ENCODE results near the gene KRTCAP2.
A peak's percentile ranks its signal among the peaks of the same experiment; 100 is the strongest.
"Not testable (repeated sequence)": the region's sequence is repeated elsewhere in the genome, so short reads cannot be mapped to it uniquely, and the experiment has no call there.

KRTCAP2 gene

GRCh38 chr1:155192346-155193274, 19.5 kb upstream of the KRTCAP2 start:
- Mint-ChIP-seq H3K4me3 (peak overlapping the region; percentile 94 to 95), H3K27ac (peak overlapping the region; percentile 98 to 99), H3K4me1 (peaks cover 55% of the 10 kb centered on the region), H3K9me3 (no peaks in the 10 kb centered on the region), H3K27me3 (no peaks in the 10 kb centered on the region)
- peak; percentile 8 for ATAC-seq
- DNase-seq, result no peak

- ATAC-seq (no peak), DNase-seq (no peak)
- Mint-ChIP-seq H3K9me3 (no peaks in the 10 kb centered on the region), H3K4me1 (peaks cover 53% of the 10 kb centered on the region), H3K4me3 (peak overlapping the region; percentile 27 to 52), H3K27me3 (no peaks in the 10 kb centered on the region), H3K27ac (peak overlapping the region; percentile 70 to 75)
These were observed 18.8 kb upstream of the KRTCAP2 start for GRCh38 chr1:155191904-155192303.

GRCh38 chr1:155189926-155190325, 16.8 kb upstream of the KRTCAP2 start:
- H3K27me3 Mint-ChIP-seq, ATAC-seq, DNase-seq, H3K27ac Mint-ChIP-seq, H3K9me3 Mint-ChIP-seq, H3K4me3 Mint-ChIP-seq: not testable (repeated sequence)
- peaks cover 37% of the 10 kb centered on the region for H3K4me1 Mint-ChIP-seq

- H3K27me3 Mint-ChIP-seq, result no peaks in the 10 kb centered on the region
- no peak for ATAC-seq
- no peak overlapping the region for H3K4me3 Mint-ChIP-seq
- peak overlapping the region in 1 of 2 donors; percentile 95 for H3K27ac Mint-ChIP-seq
- peaks cover 21% of the 10 kb centered on the region for H3K4me1 Mint-ChIP-seq
- DNase-seq, result no peak
- no peaks in the 10 kb centered on the region for H3K9me3 Mint-ChIP-seq
These were observed 15.2 kb upstream of the KRTCAP2 start for GRCh38 chr1:155188268-155188667.

- H3K4me3 Mint-ChIP-seq, result no peak overlapping the region
- no peaks in the 10 kb centered on the region for H3K9me3 Mint-ChIP-seq
- H3K27me3 Mint-ChIP-seq, result no peaks in the 10 kb centered on the region
- no peak for DNase-seq
- peaks cover 13% of the 10 kb centered on the region for H3K4me1 Mint-ChIP-seq
- no peak for ATAC-seq
- no peak overlapping the region for H3K27ac Mint-ChIP-seq
These were observed 14.4 kb upstream of the KRTCAP2 start for GRCh38 chr1:155187456-155187891.

GRCh38 chr1:155186794-155187455, 13.8 kb upstream of the KRTCAP2 start:
- Mint-ChIP-seq H3K4me3 (no peak overlapping the region), H3K9me3 (no peaks in the 10 kb centered on the region), H3K27ac (no peak overlapping the region), H3K27me3 (no peaks in the 10 kb centered on the region), H3K4me1 (peaks cover 7% of the 10 kb centered on the region)
- no peak for ATAC-seq
- DNase-seq, result no peak

- H3K4me3 Mint-ChIP-seq, result no peak overlapping the region
- H3K27me3 Mint-ChIP-seq, result no peaks in the 10 kb centered on the region
- DNase-seq, result no peak
- H3K4me1 Mint-ChIP-seq, result peaks cover 6% of the 10 kb centered on the region
- H3K9me3 Mint-ChIP-seq, result no peaks in the 10 kb centered on the region
- H3K27ac Mint-ChIP-seq, result peak overlapping the region in 1 of 2 donors; percentile 69
- ATAC-seq, result peak; percentile 10
These were observed 13.1 kb upstream of the KRTCAP2 start for GRCh38 chr1:155186067-155186793.

- Mint-ChIP-seq H3K4me1 (peaks cover 6% of the 10 kb centered on the region), H3K9me3 (no peaks in the 10 kb centered on the region), H3K4me3 (no peak overlapping the region), H3K27me3 (no peaks in the 10 kb centered on the region), H3K27ac (peak overlapping the region in 1 of 2 donors; percentile 69)
- ATAC-seq (no peak), DNase-seq (no peak)
These were observed 12.6 kb upstream of the KRTCAP2 start for GRCh38 chr1:155185783-155186066.

GRCh38 chr1:155184835-155185782, 12.0 kb upstream of the KRTCAP2 start:
- Mint-ChIP-seq H3K4me1 (peaks cover 6% of the 10 kb centered on the region), H3K4me3 (no peak overlapping the region), H3K27me3 (no peaks in the 10 kb centered on the region), H3K9me3 (no peaks in the 10 kb centered on the region), H3K27ac (no peak overlapping the region)
- DNase-seq (no peak), ATAC-seq (peak; percentile 13)

- Mint-ChIP-seq H3K4me1 (peaks cover 6% of the 10 kb centered on the region), H3K9me3 (no peaks in the 10 kb centered on the region), H3K4me3 (no peak overlapping the region), H3K27me3 (no peaks in the 10 kb centered on the region), H3K27ac (no peak overlapping the region)
- no peak for DNase-seq
- ATAC-seq, result no peak
These were observed 11.3 kb upstream of the KRTCAP2 start for GRCh38 chr1:155184351-155184811.

GRCh38 chr1:155183775-155184221, 10.7 kb upstream of the KRTCAP2 start:
- Mint-ChIP-seq H3K9me3 (no peaks in the 10 kb centered on the region), H3K4me3 (no peak overlapping the region), H3K27me3 (no peaks in the 10 kb centered on the region), H3K27ac (peak overlapping the region in 1 of 2 donors; percentile 1), H3K4me1 (peaks cover 6% of the 10 kb centered on the region)
- DNase-seq (no peak), ATAC-seq (no peak)

GRCh38 chr1:155182052-155182550, 9.0 kb upstream of the KRTCAP2 start:
- Mint-ChIP-seq H3K4me1 (peaks cover 6% of the 10 kb centered on the region), H3K27ac (no peak overlapping the region), H3K27me3 (no peaks in the 10 kb centered on the region), H3K9me3 (no peaks in the 10 kb centered on the region), H3K4me3 (no peak overlapping the region)
- no peak for ATAC-seq
- no peak for DNase-seq

- Mint-ChIP-seq H3K4me3 (no peak overlapping the region), H3K27ac (no peak overlapping the region), H3K27me3 (no peaks in the 10 kb centered on the region), H3K9me3 (no peaks in the 10 kb centered on the region), H3K4me1 (peaks cover 12% of the 10 kb centered on the region)
- DNase-seq (no peak), ATAC-seq (no peak)
These were observed 8.4 kb upstream of the KRTCAP2 start for GRCh38 chr1:155181371-155182051.
